DMS 273 treated with DMSO at 0.1 percent for 48 hours (cell line): ENCODE data around the gene ZNF30.
"Not testable (repeated sequence)": the region's sequence is repeated elsewhere in the genome, so short reads cannot be mapped to it uniquely, and the experiment has no call there.

Experiments
- DNase-seq: peaks from one replicate; lab custom pipeline; 2025; lab: John Stamatoyannopoulos, UW

ZNF30 gene

GRCh38 chr19:34985249-34986022 is 58.7 kb downstream of the ZNF30 start:
- no peak for DNase-seq

- DNase-seq, result no peak
Measured at GRCh38 chr19:34988119-34988518, 61.4 kb downstream of the ZNF30 start.

GRCh38 chr19:34989298-34989697 is 62.6 kb downstream of the ZNF30 start:
- DNase-seq, result no peak

DNA sequence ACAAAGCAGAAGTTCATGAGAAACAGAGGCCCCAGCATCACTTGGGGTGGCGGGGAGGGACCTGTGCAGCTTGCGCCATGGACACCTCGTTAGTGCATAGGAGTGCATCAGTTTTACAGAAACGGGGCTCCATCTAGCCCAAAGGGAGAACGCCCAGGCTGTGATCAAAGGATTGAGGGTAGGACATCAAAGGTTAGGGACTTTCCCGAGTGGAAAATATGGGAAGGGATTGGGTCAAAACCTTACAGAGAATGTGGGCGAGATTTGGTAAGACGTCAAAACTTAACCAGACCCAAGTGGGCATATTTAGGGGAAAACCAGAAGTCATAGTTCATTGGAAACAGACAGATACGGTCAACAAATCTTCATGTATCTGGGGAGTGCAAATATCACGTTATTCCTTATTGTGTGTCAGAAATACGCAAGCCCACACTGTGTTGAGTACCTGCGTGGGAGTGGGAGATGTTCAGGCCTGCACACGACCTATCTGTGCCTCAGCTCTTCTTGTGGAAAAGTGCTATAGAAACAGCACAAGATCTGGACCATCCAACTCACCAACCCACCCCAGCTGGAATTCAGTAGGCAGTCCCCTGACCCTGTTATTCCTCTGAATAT is 64.0 kb downstream of the ZNF30 start:
- no peak for DNase-seq

DNA sequence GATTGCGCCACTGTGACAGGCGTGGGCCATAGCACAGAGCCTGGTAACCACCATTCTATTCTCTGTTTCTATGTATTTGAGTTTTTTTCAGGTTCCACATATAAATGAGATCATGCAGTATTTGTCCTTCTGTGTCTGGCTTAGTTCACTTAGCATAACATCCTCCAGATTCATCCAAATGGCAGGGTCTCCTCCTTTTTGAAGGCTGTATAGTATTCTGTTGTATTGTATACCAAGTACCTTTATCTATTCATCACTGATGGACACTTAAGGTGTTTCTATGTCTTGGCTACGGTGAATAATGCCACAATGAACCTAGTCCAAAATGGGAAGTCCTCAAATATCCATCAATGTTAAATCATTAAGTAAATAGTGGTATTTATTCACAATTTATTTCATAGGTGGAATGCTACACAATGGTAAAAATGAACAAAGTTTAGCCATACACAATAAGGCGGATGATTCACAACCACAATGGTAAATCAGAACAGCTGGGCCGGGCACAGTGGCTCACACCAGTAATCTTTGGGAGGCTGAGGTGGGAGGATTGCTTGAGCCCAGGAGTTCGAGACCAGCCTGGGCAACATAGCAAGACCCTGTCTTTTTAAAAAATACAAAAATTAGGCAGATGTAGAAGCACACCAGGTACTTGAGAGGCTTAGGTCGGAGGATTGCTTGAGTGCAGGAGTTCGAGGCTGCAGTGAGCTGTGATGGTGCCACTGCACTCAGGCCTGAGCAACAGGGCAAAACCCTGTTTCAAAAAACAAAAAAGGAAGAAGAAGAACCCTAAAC is 65.0 kb downstream of the ZNF30 start:
- no peak for DNase-seq

DNA sequence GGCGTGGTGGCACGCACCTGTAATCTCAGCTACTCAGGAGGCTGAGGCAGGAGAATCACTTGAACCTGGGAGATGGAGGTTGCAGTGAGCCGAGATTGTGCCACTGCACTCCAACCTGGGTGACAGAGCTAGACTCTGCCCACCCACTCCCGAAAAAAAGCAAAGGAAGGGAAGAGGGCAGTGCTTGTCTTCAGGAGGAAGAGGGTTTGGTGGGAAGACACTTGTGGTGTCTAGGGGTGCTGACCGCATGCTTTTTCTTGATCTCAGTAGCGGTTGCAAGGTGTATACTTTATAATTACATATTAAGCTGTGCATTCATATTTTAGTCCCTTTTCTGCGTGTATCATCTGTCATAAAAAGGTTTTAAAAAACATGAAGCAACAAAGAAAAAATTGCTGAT is 65.9 kb downstream of the ZNF30 start:
- DNase-seq, result not testable (repeated sequence)

DNA sequence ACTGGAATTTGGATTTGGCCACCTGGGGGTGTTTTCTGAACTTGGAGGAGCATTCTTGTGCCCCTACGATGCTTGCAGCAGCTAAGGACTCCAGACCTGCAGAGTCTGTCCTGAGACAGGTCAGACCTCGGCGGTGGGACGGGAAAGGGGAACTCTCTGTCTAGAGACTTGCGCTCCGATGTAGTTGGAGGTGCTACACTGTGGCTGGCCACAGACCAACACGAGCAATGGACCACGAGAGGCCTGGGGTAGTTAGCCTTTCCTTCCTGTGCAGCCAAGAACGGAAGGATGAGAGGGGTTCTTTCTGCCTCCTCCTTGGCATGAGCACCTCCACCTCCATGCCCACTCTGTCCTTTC is 67.6 kb downstream of the ZNF30 start:
- no peak for DNase-seq
